NOMO-1 treated with DMSO at 0.1 percent for 48 hours (cell line): ENCODE data around the gene STX18.
A peak's percentile ranks its signal among the peaks of the same experiment; 100 is the strongest.

Experiments
- DNase-seq: peaks from one replicate; lab custom pipeline; 2025; ENCODE audit not compliant: unreplicated experiment; lab: John Stamatoyannopoulos, UW

Gene STX18

DNA sequence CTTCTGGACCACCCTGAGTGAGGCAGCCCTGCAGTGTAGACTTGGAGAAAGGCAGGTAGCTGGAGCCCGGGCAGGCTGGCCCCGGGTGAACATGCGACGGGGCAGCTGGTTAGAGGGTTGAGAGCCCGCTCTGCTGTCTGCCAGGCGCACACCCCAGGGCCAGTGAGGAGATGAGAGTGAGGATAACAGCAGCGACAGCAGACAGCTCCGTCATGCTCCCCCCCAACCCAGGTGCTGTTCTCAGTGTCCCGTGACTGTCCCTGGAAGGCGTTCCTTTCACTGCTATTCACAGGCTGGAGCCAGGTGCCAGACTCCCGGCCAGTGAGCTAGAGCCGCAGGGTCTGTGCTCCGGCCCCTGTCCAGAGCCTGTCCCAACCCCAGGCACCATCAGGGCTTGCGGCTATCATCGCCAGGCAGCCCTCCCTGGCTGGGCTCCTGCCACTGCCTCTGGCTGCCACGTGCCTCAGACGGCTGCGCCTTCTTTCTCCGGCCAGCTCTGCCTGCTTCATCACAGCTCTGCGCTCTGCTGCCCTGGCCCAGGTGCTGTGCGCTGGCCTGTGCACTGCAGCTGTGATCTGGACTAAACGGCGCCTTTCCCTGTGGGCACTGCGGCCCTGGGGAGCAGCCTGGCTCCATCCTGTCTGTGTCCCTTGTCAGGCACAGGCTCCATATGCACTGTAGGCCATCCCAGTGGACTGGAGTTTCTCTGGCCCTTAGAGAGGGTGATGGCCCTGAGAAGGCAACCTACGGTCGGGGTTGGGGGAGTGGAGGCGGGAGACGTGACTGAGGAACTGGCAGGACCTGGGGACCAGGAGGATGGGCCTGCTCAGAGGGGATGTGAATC is 135.2 kb downstream of the STX18 start:
- DNase-seq, result no peak

- no peak for DNase-seq
Measured at GRCh38 chr4:4405358-4405962, 136.4 kb downstream of the STX18 start.

GRCh38 chr4:4402966-4403365 is 138.9 kb downstream of the STX18 start:
- DNase-seq, result no peak

DNA sequence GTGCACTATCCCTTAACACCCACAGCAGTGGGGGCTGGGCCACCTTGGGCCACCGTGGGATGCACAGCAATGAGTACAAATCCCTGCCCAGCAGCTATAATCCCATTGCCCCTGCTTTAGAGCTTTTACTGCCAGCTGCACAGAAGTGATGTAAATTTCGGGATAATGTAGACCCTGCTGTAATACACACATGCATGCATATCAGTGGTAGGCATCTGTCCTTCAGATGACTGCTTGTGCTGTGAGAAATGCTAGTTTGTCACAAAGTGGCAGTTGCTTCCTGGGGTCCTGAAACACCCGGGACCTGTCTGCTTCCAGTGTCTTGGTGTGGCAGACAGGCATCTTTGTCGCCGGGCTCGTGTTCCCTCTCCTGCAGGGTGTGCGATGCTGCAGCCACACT is 140.8 kb downstream of the STX18 start:
- no peak for DNase-seq

DNA sequence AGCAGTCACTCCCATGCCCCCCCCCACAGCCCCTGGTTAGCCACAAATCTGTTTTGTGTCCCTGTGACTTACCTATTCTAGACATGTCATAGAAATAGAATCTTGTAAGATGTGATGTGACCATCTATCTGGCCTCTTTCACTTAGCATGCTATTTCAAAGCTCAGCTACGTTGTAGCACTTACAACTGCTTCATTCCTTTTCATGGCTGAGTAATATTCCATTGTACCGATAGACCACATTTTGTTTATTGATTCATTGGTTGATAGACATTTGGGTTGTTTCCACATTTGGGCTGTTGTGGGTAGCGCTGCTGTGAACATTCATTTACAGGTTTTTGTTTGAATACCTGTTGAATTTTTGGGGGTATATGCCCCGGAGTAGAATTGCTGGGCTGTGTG is 143.4 kb downstream of the STX18 start:
- DNase-seq, result no peak

- no peak for DNase-seq
Measured at GRCh38 chr4:4397441-4397819, 144.4 kb downstream of the STX18 start.

DNA sequence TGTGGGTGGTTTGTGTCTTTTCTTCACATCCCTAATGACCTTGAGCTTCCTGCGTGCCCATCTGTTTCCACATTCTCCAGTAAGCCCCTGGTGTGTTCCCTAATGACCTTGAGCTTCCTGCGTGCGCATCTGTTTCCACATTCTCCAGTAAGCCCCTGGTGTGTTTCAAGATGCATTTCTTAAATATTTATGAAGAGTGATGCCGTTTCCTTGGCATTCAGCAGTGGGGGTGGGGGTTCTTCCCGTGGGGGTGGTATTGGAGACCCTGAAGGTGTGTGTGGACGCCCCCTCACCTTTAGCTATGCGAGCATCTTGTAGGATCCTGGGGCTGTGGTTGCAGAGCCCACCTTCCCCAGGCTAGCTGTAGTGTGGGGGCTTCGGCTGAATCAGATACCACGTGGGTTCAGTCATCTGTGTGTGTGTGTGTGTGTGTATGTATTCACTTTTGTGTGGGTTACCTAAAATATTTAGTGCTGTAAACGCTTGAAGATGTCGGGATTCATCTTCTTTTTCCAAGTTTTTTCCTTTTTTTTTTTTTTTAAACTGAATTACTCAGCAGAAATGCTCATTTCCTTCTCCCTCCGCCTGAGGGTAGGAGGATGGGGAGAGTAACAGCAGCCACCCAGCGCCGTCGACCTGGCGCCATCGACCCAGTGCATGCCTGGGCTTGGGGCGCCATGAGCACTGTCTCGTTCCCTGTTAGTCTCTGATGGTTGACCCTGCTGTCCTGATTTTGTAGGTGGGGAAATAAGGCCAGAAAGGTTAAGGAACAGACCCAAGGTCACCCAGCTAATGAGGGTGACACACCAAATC is 145.0 kb downstream of the STX18 start:
- no peak for DNase-seq

DNA sequence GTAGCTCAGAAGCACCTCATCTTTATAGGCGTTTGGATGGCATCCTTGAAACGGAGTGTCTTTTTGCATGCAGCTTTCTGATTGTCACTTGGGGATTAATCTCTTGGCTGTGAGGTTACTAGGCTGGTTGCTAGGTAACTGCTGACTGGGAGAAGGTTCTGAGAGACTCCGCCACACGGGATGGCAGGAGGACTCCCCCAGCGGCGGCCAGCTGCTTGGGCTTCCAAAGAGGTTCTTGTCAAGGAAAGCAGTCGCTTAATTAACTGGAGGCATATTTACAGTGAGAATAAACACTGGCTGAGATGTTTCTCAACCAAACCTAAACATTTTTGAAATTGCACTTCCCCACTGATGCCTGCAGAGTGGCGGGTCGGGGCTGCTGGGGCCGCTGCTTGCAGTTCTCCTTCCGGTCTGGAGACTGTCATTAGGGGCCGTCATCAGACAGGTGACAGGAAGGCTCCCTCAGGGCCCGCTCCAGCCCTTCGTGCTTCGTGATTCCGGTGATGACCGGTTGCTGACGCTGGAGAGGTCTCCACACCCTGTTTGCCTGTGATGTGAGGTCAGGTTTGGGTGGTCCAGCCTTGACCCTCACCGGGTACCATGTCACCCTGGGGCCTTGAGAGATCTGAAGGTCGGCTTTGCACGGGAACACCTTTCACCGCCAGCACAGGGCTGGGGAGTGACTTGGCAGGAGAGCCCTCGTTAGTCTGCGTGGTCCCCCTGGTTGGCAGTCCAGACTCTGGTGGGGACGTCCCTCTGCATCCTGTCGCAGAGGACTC is 145.8 kb downstream of the STX18 start:
- peak; percentile 77 for DNase-seq

DNA sequence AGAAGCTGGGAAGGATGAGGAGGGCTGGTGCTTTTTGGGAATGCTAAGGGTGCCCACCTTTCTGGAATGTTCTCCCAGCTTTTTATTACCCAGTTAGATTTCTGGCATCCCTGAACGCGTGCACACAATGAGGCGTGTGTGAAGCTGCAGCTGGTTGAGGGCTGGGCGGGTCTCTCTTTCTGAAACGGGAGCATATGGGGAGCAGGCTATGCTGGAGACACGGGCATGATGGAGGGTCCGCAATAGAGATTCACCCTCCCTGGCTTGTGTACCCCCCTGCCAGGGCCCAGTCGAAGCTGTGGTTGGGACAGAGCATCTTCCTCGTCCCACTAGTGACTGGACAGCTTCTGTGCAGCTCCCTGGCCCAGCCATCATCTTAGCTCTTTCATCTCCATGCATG is 146.5 kb downstream of the STX18 start:
- DNase-seq, result no peak

GRCh38 chr4:4394644-4395043 is 147.2 kb downstream of the STX18 start:
- no peak for DNase-seq

DNA sequence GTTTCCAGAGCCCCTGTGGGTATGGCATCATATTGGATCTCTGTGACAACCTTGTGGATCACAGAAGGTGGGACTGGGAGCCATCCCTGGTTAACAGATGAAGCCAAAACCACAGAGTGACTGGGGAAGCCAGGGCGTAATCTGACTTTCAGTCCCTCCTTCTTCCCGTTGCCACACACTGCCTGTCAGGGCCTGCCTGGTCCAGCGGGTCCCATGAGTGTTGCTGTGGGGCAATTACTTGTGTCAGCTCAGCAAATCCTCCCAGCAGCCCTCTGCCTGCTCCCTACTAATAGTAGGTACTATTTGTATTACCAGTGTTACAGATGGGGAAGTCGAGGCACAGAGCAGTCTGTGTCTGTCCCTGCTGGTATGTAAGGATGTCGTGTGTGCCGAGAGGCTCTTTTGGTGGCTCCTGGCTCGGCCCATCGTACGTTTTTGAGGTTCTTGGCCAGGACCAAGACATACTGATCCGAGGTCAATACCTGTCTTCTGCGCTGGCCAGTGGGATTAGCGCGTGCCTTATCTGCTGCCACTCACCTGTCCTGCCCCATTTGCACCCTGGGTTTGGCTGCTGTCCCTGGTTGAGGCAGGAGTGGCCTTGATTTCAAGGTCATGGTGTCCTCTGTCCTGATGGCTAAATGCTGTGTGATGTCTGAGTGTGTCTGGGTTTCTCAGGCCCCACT is 149.2 kb downstream of the STX18 start:
- peak; percentile 50 for DNase-seq

DNA sequence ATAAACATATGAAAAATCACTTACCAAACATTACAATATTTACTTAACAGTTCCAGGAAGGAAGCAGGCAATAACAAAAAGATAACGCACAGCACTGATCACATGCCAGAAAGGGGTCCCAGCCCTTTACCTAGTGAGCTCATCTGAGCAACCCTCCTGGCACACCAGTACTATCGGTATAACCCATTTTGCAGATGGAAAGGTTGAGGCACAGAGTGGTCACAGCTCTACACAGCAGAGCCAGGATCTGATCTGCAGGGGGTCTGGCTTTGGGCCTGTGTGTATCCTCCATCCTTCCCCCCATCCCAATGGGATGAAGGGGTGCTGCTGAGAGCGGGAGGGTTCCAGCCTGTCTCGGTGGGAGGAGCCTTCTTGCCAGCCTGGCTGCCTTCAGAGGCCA is 150.0 kb downstream of the STX18 start:
- no peak for DNase-seq

DNA sequence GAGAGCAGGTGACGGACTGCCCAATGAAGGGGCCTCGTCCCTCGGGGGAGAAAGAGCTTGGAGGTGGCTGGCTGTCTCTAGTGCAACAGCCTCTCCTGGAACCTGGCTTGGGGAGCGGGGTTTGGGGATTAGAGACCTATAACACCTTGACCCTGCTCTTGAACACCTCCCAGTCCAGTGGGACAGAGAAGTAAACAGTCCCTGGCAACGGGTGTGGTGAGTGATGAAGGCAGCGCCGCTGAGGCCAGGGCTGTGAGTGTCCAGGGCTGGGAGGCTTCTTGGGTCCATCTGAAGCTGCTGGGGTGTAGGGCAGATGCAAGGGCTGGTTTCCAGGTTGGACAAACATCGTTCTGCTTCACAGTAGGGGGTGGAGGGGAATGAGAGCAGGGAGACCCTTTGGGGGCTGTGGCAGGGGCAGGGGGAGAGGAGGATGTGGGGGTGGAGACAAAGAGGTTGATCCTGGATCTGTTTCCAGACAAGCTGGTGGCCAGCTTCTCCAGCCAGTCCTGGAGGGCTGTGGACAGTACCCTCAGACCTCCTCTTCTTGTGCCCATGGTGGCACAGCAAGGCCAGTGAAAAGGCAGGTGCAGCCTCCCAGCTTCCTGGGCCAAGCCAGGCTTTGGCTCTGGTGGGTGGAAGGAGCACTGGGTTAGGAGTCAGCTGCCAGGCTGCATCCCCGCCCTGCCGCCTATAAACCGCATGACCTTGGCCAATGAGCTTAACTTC is 151.2 kb downstream of the STX18 start:
- DNase-seq, result no peak

DNA sequence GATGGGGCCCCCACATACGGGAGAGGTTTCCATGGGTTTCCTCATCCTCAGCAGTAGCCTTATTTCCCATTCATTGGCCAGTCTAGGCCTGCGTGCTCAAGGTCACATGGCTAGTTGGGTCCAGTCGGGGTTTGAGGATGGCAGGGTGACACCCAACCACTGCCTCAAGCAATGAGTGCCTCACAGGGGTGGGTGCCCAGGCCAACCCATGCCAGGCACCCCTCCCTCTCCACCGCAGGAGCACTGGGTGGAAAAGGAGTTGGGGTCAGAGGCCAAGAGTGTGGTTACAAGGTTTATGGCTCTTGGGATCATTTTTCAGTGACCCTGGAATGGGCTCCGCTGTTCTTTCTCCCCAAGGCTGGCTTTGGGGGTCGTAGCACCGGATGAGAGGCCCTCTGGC is 151.8 kb downstream of the STX18 start:
- DNase-seq, result no peak

- DNase-seq, result no peak
Measured at GRCh38 chr4:4388836-4389575, 152.8 kb downstream of the STX18 start.

GRCh38 chr4:4388311-4388790 is 153.5 kb downstream of the STX18 start:
- no peak for DNase-seq

DNA sequence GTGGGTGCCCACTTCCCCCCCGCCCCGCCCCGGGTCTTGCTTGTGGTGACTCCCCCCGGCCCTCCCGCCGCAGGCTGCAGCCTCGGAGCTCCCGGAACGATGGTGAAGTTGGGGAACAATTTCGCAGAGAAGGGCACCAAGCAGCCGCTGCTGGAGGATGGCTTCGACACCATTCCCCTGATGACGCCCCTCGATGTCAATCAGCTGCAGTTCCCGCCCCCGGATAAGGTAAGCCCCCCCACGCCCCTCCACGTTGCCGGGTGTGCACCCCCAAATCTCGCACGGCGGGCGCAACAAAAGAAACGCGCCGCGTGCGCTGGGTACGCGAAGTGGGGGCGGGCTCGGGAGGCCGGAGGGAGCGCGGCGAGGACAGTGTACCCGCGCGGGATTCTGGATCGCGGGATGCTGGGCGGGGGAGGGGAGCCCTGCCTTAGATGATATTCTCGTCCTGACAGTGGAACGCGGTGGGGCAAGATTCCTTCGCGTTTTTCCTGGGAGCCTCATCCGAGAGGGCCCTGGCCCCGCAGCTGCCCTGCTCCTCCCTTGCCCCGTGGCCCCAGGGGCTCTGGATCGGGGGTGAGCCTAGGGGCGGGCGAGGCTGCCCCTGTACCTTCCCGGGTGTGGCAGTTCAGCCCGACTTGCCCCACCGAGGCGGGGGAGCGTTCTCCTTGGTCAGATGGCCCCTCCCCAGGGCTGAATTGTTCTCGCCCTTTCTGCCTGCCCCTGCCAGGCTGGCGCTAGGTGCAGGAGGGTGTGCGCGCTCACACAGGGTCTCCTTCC is 154.1 kb downstream of the STX18 start:
- no peak for DNase-seq

DNA sequence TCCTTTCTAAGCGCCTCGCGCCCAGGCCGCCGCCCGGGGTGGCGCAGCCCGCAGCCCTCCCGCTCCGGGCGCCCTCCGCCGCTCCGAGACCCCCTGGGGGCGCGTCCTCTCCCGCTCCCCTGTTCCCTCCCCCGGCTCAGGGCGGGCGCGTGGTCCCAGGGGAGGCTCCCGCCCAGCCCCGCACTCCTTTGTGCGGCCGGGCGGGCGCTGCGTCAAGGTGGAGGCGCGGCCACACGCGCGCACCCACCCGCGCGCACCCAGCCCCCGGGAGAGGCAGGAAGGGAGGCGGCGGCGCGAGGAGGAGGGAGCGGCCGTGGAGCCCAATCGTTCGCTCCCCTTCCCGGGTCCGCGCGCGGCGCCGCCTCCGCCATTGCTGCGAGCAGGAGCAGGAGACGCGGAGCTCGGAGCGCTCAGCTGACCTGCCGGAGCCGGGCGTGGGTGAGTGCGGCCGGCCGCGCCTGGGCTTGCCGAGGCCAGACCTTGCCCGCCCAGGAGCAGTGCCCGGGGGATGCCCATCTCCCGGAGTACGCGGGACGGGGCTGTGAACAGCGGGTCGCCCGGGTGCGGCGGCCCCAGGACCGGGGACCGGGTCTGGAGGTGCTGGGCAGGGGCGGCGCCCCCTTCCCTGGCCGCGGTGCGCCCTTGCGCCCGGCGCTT is 155.0 kb downstream of the STX18 start, which contains the start of gene NSG1:
Gene NSG1 (plus strand): TSS at position 367 of the 657 bp plus-strand sequence. CDS start 528 bp downstream, outside the sequence.
- no peak for DNase-seq
